Naive B cell (primary cell): Measurements from ENCODE around the gene SRGAP2C. TPM values are rescaled to one million over a fixed set of nuclear protein-coding genes. Genes with fewer than 3 reads are reported as not detected.
"Not testable (repeated sequence)": the region's sequence is repeated elsewhere in the genome, so short reads cannot be mapped to it uniquely, and the experiment has no call there.

Experiments used
- ATAC-seq, 2 donors: fragments of 150-1000 bp; cut with Tn5 transposase; 2 replicates each; pipeline ENCODE4 v1.10.0; 2021; ENCODE audit warnings: low read depth in 2 of 2, mild to moderate bottlenecking in 2 of 2, moderate library complexity in 2 of 2
- DNase-seq: peaks from one replicate; pipeline ENCODE4 v3.0.0; 2022
- H3K27ac Mint-ChIP-seq, 6 donors: one replicate each; pipeline ENCODE4 v1.8.0; 2020 to 2022; ENCODE audit warnings: mild to moderate bottlenecking in 6 of 6, mixed read lengths in 6 of 6, moderate library complexity in 5 of 6, inconsistent platforms in 2 of 6
- H3K27me3 Mint-ChIP-seq, 3 donors: one replicate each; pipeline ENCODE4 v1.8.0; 2021 to 2022; ENCODE audit warnings: mixed read lengths in 3 of 3, mild to moderate bottlenecking in 1 of 3
- H3K36me3 Mint-ChIP-seq, 2 donors: one replicate each; pipeline ENCODE4 v1.8.0; 2020 to 2022; ENCODE audit warnings: mixed read lengths in 2 of 2, inconsistent platforms in 1 of 2, mild to moderate bottlenecking in 1 of 2
- H3K4me1 Mint-ChIP-seq, 3 donors: one replicate each; pipeline ENCODE4 v1.8.0; 2020 to 2022; ENCODE audit warnings: mixed read lengths in 3 of 3, inconsistent platforms in 1 of 3, mild to moderate bottlenecking in 1 of 3, moderate library complexity in 1 of 3
- H3K4me3 Mint-ChIP-seq, 8 donors: one replicate each; pipeline ENCODE4 v1.8.0; 2020 to 2022; ENCODE audit warnings: mild to moderate bottlenecking in 8 of 8, mixed read lengths in 8 of 8, moderate library complexity in 8 of 8, inconsistent platforms in 2 of 8
- H3K9me3 Mint-ChIP-seq, 7 donors: one replicate each; pipeline ENCODE4 v1.8.0; 2020 to 2022; ENCODE audit warnings: mixed read lengths in 7 of 7, mild to moderate bottlenecking in 5 of 7, inconsistent platforms in 2 of 7, moderate library complexity in 1 of 7
- polyA plus RNA-seq, 6 donors: library from polyadenylated mRNA; unstranded; fragments of 300-500 nt; fragmentation: Illumina TruSeq; gene quantifications; one replicate each; pipeline ENCODE4 v1.2.3, GENCODE V29; 2021; ENCODE audit warnings: low read depth in 6 of 6

SRGAP2C gene
- polyA plus RNA-seq, result 1 to 10 TPM; 1.3 to 2.7 (median 2.0) TPM

- H3K4me1 Mint-ChIP-seq, H3K27me3 Mint-ChIP-seq, H3K36me3 Mint-ChIP-seq, H3K9me3 Mint-ChIP-seq: not testable (repeated sequence)
- ATAC-seq (peak; percentile 75 to 79), DNase-seq (peak; percentile 95)
- Mint-ChIP-seq H3K27ac (peak within 1 kb of the TSS in 5 of 6 donors; percentile 87 to 96 (median 95)), H3K4me3 (peak within 1 kb of the TSS; percentile 84 to 98 (median 96))
Measured at GRCh38 chr1:121184290-121185127, at the start of gene SRGAP2C, which contains the start of gene FAM72B. SRGAP2C (plus strand) TSS chr1:121184975; CDS start chr1:121187447, 2,472 bp downstream. FAM72B (minus strand) TSS chr1:121184340; CDS start chr1:121183489, 851 bp downstream.

GRCh38 chr1:121140393-121140792 is 44.4 kb upstream of the SRGAP2C start:
- not testable (repeated sequence) for H3K4me3 Mint-ChIP-seq, H3K36me3 Mint-ChIP-seq, H3K27ac Mint-ChIP-seq, DNase-seq, H3K27me3 Mint-ChIP-seq, H3K9me3 Mint-ChIP-seq, ATAC-seq, H3K4me1 Mint-ChIP-seq

- not testable (repeated sequence) for H3K36me3 Mint-ChIP-seq, H3K4me1 Mint-ChIP-seq, H3K9me3 Mint-ChIP-seq, H3K27ac Mint-ChIP-seq, H3K4me3 Mint-ChIP-seq, DNase-seq, H3K27me3 Mint-ChIP-seq
- peak; percentile 43 to 58 for ATAC-seq
Measured at GRCh38 chr1:121148489-121149190, 36.1 kb upstream of the SRGAP2C start.

GRCh38 chr1:121151294-121151693 is 33.5 kb upstream of the SRGAP2C start:
- not testable (repeated sequence) for H3K27ac Mint-ChIP-seq, H3K9me3 Mint-ChIP-seq, H3K36me3 Mint-ChIP-seq

GRCh38 chr1:121152788-121153187 is 32.0 kb upstream of the SRGAP2C start:
- H3K27me3 Mint-ChIP-seq, H3K27ac Mint-ChIP-seq: not testable (repeated sequence)

More at GRCh38 chr1:121151294-121151693, 33.5 kb upstream of the SRGAP2C start:
- not testable (repeated sequence) for H3K4me1 Mint-ChIP-seq, H3K4me3 Mint-ChIP-seq, DNase-seq, H3K27me3 Mint-ChIP-seq, ATAC-seq

DNA sequence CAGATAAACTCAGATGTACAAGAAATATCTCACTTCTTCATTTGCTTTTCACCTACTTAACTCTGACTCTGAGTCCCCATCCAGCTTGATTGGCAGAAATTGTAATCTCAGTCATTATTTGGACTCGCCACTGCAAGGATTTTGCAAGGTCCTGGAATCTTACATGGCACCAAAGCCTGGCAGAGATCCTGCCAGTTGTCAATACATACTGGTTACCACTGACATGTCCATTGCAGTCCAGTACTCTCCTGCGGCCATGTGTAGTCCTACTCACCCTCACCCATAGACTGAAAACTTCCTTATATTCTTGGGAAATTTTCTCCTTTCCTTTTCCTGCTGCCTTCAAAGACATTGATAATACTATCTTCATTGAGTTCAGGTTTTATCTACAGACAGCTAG is 30.0 kb upstream of the SRGAP2C start:
- not testable (repeated sequence) for ATAC-seq, H3K9me3 Mint-ChIP-seq, H3K4me1 Mint-ChIP-seq, H3K27me3 Mint-ChIP-seq, H3K4me3 Mint-ChIP-seq, DNase-seq, H3K27ac Mint-ChIP-seq, H3K36me3 Mint-ChIP-seq

More at GRCh38 chr1:121152788-121153187, 32.0 kb upstream of the SRGAP2C start:
- H3K4me3 Mint-ChIP-seq, H3K4me1 Mint-ChIP-seq, H3K9me3 Mint-ChIP-seq, DNase-seq, H3K36me3 Mint-ChIP-seq, ATAC-seq: not testable (repeated sequence)

DNA sequence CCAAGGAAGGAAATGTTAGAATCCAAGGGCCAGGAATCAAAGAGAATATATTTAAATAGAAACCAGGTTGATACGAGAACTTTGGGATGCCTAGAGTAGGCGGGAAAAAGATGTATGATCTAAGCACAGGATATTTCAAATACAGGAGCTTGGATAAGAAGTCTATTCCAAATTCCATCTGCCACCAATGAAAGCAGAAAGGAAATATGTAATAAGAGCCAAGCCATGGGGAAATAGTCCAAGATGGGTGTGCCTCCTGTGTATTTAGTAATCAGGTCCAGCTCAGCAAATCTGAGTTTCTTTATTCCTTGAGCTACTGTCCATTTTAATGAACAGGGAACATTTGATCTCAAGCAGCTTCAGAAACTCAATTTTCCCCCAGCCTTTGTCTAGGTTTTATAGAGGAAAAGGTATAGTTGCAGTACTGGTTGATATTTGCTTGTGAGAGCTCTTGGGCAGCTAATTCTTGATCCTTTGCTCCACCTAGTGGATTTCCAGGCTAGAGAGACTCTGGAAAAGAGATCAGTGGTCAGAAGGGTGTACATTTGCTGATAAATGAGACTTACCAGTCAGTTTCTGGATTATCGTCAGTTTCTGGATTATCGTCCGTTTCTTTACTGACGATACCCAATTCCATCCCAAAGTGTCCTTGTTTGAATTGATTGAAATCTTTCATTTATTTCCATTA is 29.0 kb upstream of the SRGAP2C start:
- not testable (repeated sequence) for H3K4me1 Mint-ChIP-seq, H3K27ac Mint-ChIP-seq, H3K27me3 Mint-ChIP-seq, ATAC-seq, H3K4me3 Mint-ChIP-seq, DNase-seq, H3K9me3 Mint-ChIP-seq, H3K36me3 Mint-ChIP-seq

DNA sequence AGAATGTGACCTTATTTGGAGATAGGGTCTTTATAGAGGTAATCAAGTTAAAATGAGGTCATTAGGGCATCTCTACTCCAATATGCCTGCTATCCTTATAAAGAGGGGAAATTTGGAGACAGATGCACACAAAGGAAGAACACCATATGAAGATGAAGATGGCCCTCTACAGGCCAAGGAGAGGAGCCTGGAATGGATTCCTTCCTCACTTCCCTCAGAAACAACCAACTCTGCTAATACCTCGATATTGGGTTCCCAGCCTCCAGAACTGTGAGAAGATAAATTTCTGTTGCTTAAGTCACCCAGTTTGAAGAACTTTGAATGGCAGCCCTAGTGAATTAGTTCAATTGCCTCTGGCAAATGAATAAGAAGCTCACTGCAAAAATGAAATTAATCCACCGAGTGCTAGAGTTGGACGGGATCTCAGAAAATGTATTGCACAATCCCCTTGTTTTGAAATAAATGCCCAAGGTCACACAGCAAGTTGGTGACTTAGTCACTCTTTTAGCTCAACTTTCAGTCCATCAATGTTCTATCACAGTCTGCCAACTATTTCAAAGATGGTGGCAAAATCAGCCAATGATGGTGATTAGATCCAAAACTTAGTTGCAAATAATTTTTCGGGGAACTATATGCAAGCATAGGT is 27.7 kb upstream of the SRGAP2C start:
- DNase-seq, H3K27ac Mint-ChIP-seq, H3K4me1 Mint-ChIP-seq, H3K36me3 Mint-ChIP-seq, H3K9me3 Mint-ChIP-seq, H3K4me3 Mint-ChIP-seq, H3K27me3 Mint-ChIP-seq, ATAC-seq: not testable (repeated sequence)

DNA sequence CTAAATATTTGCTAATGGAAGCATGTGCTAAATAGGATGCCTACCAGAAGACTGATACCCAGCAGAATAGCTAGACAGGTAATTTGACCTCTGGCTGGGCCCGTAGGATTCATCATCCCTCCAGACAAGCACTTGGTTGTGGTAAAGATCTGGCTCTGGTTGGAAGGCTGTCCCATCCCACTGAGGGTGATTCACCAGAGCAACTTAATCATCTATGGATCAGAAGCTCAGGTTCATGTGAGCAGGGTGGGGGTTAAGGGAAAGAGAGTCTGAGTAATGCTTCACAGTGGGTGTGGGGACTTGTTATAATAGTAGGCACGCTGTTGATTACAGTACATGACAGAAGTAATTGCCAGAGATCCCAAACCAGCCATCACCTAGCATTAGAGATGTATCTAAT is 27.2 kb upstream of the SRGAP2C start:
- not testable (repeated sequence) for H3K27ac Mint-ChIP-seq, H3K4me1 Mint-ChIP-seq, H3K36me3 Mint-ChIP-seq, H3K9me3 Mint-ChIP-seq, ATAC-seq, H3K27me3 Mint-ChIP-seq, DNase-seq, H3K4me3 Mint-ChIP-seq

DNA sequence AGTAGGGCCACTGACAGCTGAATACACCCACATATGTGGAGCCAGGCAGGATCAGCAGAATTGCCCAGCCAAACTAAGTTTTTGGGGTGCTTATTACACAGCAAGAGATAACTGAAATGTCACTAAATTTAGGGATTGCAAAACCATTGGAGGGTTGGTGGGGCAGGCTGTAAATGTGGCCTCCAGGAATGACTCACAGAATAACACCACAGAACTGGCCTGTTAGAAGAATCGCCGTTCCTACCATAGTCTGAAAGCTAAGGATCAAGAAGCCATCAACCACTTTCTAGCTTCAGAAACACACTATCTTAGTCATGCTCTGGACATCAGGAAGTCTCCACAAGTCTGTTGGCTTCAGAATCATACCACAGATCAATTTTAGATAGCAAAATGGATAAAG is 24.7 kb upstream of the SRGAP2C start:
- ATAC-seq, H3K4me1 Mint-ChIP-seq, H3K27me3 Mint-ChIP-seq, H3K9me3 Mint-ChIP-seq, H3K36me3 Mint-ChIP-seq, H3K27ac Mint-ChIP-seq, H3K4me3 Mint-ChIP-seq, DNase-seq: not testable (repeated sequence)

- H3K9me3 Mint-ChIP-seq, ATAC-seq, H3K36me3 Mint-ChIP-seq, H3K4me1 Mint-ChIP-seq, H3K27me3 Mint-ChIP-seq, H3K4me3 Mint-ChIP-seq, H3K27ac Mint-ChIP-seq, DNase-seq: not testable (repeated sequence)
Measured at GRCh38 chr1:121161199-121161901, 23.4 kb upstream of the SRGAP2C start.

DNA sequence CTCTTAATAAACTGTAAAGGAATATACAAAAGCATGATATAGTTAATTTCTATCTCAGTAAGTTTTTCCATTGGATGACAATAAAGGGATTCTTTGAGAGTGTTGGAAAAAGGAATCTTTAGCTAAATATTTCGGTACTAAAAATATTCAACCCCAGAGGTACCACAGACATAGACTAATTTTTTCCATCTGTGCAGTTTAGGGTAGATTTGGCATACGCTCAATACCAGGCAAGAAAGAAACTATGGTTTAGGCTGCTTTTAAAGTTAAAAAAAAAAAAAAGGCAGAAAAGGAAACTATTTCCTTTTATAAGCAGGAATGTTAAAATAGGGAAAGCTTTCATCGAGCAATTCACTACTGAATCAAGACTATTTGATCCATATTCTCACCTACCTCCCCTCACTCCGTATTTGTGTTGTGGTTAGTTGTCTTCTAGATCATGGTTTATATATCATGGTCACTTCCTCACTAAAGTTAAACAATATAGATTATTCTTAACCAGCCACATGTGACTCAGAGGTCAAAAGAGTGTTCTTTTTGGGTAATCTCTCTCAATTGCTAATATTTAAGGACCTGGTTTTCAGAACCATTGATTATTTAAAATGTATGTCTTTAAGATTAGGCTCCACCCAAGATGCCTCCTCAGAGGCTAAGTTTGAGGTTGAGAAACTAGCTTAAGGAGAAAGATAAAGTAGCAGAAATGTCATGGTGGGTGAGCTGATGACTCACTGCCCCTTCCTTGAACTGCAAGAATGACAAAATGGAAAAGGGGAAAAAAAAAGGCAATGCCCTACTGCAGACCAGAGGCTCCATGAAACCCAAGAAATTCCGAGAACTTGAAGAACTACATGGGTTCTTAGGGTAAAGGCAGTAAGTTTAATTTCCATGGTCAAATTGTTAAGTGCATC is 20.7 kb upstream of the SRGAP2C start:
- H3K36me3 Mint-ChIP-seq, H3K9me3 Mint-ChIP-seq, H3K27me3 Mint-ChIP-seq, H3K4me3 Mint-ChIP-seq, ATAC-seq, H3K27ac Mint-ChIP-seq, H3K4me1 Mint-ChIP-seq, DNase-seq: not testable (repeated sequence)
